HG03139 (cell line): Measurements from ENCODE around the gene ARFGEF2.
A peak's percentile ranks its signal among the peaks of the same experiment; 100 is the strongest.

Experiments
- ATAC-seq: cut with Tn5 transposase; IDR thresholded peaks from one replicate; pipeline ENCODE4 v1.9.1; 2021; ENCODE audit not compliant: unreplicated experiment

The ARFGEF2 gene

DNA sequence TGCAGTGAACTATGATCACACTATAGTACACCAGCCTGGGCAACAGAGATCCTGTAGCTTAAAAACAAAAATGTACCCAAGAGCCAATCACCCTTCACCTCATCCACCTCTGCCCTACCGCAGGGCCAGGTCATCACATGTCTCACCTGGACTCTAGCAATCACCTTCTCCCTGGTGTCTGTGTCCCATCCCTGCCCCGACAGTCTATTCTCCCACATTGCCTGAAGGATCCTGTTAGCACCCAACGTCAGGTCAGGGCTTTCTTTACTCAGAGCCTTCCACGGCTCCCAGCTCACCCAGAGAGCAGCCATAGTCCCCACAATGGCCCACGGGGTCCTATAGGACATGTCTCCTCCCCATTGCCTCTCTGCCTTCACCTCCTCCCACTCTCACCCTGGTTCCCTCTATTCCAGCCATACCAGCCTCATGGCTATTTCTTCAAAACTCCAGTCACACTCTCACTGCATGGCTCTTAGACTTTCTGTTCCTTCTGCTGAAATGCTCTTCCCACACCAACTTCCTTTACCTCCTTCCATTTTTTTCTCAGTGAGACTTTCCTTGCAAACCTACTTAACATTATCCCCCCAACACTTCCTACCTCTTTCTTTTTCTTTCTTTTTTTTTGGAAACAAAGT, 22.5 kb upstream of the ARFGEF2 start:
- no peak for ATAC-seq

DNA sequence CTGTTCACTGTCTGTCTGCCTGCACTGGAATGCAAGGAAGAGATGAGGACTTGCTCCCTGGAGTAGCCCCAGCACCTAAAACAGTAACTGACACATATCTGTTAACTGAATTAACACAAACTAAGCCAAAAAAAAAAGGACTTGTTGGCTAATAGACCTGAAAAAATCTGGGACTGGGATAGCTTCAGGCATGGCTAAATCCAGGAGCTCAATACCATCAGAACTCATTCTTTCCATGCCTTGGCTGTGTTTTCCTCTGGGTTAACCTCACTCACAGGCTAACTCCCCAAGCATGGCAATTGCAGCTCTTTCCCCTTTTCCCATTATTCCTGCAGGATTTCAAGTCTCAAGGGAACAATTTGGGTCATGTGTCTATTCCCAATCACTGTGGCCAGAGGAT, 21.6 kb upstream of the ARFGEF2 start:
- ATAC-seq, result no peak

DNA sequence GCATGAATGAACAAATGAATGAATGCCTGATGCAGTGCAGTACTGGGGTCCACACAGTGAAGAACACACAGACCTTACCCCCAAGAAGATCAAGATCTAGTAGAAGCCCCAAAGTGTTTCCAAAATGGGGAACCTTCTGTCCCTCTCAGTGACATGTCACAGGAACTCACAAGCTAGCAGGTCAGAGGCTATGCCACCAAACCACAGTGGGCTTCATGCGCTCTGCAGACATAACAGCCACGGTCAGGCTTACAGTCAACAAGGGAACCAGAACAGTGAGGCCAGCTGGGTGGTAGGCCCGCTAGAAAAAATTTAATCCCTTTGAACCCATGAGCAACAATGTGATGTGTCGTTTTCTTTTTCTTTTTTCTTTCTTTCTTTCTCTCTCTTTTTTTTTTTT, 20.2 kb upstream of the ARFGEF2 start:
- no peak for ATAC-seq

DNA sequence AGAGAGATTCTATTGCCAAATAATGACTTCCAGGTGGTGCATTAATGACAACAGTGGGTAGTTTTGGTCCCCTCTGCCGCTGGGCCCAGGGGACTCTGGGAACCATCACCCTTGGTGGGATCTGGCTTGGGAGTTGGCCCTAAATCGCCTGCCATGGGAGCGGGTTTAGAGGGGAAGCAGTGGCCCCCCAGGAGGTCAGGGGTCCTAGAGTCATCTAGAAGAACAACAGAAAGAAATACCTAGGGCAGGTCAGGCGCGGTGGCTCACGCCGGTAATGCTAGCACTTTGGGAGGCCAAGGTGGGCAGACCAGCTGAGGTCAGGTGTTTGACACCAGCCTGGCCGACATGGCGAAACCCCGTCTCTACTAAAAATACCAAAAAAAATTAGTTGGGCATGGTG, 17.8 kb upstream of the ARFGEF2 start:
- ATAC-seq, result no peak

DNA sequence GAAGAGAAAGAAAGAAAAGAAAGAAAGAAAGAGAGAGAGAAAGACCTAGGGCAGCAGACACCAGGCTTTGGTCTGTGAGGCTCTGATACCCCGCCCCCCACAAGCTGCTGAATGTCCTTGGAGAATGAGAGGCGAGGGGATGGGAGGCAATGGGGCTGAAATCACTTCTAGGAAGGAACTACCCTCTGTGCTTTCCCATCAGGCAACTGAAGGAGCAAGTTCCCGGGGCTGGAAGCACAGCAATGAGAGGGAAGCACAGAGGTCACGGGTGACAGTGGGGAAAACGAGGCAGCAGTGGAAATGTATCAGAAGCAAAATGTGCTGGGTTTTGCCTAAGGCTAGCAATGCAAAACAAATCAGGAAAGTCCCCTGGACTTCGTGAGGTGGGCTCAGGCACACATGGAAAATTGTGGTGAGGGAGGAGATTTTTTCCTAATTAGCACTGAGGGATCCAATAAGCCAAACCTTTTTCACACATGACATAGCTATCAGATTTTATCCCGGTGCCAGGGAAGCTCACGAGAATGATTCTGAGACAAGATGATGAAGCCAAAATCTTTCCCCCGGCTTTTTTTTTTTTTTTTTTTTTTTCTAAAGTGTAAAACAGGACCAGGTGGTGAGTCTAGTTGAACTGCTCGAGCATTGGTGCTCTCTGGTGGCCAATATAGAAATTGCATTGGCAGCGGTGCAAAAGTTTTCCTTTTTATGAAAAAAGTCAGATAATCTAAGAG, 16.8 kb upstream of the ARFGEF2 start:
- no peak for ATAC-seq

DNA sequence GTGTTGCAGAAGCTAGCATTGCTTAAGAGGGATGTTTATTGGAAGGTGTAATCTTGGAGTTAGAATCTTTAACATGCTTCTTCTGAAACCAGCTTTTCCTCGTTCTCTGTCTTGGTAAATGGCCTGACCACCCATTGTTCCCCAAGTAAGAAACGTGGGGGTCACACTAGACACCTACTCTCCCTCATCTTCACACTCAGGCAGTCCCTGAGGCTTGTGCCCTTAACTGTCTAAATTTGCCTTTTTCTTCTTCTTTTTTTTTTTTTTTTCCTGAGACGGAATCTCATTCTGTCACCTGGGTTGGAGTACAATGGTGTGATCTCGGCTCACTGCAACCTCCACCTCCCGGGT, 16.2 kb upstream of the ARFGEF2 start:
- ATAC-seq, result no peak

DNA sequence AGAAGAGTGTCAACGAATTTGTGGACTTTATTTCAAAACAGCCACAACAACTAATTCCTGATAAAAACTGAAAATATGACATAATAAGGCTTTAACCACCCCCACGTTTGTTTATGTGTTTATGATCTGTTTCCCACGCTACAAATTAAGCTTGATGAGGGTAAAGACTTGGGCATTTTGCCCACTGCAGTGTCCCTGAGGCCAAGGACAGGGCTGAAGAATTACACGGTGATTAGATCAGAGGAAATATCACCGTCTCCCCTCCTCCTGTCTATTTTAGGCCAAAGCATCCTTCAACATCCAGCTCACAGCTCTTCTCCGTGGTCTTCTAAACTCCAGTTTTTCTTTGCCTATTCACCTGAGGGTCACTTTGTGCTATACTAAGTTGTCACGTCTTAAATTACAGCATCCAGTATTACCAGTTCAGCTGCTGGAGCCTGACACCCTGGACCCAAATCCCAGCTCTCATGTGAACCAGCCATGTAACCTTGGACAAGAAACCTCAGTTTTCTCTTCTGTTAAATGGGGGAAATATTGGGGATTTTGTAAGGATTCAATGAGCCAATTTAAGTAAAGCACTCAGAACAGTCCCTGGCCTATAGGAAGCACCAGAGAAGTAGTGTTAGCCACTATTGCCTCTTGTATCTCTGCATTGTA, 15.2 kb upstream of the ARFGEF2 start:
- ATAC-seq, result no peak

DNA sequence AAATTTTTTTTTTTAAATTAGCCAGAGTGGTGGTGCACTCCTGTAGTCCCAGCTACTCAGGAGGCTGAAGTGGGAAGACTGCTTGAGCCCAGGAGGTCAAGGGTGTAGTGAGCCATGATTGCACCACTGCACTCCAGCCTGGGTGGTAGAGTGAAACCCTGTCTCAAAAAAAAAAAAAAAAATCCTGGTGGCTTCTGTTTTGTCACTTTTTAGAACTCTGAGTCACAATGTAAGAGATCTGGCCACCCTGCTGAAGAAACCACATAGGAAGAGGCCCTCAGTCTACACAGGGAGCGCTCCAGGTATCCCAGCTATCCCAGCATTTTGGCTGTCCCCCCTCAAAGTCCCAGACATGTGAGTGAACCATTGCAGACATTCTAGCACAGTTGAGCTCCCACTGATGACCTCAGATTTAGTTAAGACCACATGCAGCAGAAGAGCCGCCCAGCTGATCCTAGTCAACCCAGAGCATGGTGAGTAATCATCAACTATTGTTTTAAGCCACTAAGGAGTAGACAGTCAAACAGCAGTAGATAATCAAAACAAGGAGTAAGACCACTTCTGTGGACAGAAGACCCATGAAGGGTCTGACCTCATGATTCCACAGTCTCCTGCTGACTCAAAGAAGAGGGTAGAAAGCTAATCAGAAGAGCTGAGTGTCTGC, 12.7 kb upstream of the ARFGEF2 start:
- ATAC-seq, result no peak

DNA sequence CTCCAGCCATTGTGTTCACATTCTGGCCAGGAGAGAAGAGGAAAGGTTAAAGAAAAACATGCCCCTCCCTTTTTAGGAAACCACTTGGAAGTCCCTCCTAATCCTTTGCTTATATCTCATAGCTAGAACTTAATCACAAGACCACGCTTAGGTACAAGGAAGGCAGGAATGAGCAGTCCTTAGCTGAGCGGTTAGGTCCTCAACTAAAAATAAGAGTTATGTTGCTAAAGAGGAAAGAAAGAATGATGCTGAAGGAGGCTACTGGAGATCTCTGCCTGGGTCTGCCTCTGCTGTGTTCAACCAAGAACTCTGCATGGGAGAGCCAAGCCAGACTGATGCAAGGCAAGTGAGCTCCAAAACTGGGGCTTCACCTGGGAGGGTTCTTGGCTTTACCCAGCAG, 11.6 kb upstream of the ARFGEF2 start:
- no peak for ATAC-seq

DNA sequence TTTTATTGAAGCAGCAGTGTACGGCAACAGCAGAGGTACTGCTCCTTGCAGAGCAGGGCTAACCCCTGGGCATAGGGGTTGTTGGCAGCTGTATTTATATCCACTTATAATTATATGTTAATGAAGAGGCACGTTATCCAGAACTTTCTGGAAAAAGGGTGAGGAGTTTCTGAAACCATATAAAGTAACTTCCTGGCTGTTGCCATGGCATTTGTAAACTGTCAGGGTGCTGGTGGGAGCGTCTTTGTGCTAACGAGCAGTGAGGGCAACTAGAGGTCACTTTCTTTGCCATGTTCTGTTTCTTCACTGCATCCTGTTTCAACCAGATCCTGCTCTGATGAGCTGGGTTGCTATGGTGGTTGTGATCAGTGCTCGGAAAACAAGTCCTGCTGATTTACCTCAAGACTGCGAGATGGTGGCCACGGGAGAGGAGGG, 11.1 kb upstream of the ARFGEF2 start:
- no peak for ATAC-seq

DNA sequence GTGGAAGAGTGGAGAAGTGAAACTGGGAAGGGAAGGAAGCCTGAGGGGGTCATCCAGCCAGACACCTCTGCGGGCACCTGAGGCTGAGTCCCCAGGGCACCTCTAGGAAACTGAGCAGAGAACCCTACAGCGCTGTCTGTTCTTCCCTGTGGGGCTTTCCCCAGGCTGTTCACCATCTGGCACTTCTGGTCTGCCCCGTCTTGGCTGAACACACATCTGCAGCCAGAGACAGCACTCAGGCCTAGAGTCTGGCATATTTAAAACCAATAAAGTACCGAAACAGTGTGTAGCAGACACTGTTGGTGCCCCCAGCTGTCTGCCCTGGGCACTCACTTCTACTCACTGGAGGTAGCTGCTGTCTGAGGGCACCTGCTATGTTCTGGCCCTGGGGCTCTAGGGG, 9.4 kb upstream of the ARFGEF2 start:
- no peak for ATAC-seq

DNA sequence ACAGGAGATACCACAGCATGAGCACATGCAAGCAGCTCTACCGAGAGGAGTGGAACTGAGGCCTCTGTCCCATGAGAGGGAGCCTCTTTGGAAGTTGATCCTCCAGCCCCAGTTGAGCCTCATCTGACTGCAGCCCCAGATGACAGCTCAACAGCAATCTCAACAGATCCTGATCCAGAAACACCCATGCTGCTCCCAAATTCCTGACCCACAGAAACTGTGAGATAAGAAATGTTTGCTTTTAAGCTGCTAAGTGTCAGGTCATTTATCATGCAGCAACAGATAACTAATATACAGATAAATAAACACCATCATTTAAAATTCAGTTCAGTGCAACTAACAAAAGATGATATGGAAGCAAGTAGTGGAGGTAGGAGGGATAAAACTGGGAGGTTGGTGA, 4.8 kb upstream of the ARFGEF2 start:
- no peak for ATAC-seq

DNA sequence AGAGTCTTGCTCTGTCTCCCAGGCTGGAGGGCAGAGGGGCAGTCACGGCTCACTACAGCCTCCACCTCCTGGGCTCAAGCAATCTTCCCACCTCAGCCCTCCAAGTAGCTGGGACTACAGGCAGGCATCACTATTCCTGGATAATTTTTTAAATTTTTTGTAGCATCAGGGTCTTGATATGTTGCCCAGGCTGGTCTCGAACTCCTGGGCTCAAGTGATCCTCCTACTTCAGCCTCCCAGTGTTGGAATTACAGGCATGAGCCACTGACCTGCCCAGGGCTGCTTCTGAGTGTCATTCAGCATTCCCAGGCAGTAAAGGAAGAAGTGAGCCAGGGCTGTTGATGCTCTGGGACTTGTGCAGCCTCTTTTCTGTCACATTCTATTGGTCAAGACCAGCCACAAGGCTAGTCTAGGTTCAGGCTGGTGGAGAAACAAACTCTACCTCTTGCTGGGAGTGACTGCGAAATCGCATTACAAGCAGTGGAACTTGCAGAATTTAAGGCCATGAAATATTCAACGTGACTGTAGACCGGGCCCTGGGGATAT, 2.1 kb upstream of the ARFGEF2 start:
- no peak for ATAC-seq

DNA sequence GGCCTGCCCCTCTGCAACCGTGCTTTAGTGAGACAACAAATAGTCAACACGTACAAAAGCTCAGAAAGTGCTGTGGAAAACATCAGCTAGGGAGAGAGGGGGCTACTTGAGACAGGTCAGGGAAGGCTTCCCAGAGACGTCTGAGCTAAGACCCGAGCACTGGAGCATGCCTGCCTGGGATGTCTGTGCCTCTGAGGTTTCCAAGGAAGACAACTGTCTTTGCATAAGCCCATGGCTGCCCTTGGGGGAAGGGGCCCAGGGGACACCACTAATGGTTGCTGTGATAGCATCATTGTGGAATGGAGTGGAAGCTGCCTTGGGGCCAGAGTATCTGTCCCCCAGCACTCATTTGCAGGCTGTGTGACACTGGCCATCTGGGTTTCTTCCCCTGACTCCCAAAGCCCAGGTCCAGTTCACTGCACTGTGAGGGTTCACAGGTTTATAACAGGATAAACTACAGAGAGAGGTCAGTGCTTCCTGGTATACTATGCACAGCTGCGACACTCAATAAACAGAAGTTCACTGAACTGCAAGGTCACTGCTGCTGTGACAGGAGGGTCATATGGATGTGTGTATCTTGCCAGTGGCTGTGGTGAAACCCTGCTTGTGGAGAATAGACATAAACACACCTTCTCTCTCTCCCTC, 1.5 kb upstream of the ARFGEF2 start:
- ATAC-seq, result no peak

DNA sequence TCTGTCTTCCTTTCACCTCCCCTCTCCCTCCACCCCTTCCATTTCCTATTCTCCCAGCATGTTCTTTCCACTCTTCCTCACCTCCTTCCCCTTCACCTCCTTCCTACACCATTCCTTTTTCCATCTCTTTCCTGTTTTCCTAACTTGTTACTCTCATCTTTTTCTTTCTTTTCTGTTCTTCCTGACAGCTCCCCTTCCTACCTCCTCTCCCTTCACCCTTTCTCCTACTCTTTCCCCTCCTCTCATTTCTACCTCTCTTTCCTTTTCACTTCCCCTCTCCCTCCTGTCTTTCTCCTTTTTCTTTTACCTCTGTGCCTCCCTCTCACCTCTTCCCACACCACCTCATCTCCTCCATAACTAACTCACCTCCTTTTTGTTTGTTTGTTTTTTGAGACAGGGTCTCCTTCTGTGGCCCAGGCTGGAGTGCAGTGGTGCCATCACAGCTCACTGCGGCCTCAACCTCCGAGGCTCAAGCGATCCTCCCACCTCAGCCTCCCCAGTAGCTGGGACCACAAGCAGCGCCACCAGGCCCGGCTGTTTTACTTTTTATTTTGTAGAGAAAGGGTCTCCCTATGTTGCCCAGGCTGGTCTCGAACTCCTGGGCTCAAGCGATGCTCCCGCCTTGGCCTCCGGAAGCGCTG, 864 bp upstream of the ARFGEF2 start:
- ATAC-seq, result no peak

DNA sequence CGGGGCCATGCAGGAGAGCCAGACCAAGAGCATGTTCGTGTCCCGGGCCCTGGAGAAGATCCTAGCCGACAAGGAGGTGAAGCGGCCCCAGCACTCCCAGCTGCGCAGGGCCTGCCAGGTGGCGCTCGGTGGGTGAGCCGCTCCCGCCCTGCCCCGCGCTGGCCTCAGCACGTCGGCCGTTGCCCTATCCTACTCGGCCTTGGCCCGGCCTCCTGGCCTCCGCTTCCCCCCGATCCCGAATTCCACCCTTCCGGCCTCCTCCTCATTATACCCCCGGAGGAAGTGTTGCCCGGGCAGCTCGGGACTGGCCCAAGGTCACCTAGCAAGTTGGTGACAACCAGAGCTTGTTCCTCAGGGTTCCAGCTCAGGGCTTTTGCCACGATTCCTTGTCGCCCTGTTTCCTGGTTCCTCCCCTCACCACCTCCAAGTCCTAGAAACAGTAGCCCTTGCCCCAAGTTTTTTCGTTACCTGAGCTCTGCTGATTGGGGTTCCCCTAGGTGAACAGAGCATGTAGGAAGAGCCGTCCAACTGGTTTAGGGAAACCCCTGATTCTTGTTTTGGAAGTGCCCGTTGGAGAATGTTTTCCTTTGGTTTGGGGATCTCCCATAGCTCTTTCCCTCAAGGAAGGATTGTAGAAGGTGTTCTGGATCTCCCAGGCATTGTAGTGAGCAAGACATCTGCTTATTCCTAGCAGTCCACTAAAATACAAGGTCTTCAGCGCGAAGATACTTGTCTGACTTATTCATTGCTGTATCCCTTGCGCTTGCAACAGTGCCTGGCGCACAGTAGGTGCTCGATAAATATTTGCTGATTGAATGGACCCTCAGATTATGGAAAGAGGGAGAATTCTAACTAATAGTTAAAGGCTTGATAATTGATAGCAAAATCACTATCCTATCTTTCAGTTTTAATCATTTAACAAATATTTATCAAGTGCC, 641 bp downstream of the ARFGEF2 start:
- peak; percentile 25 for ATAC-seq

DNA sequence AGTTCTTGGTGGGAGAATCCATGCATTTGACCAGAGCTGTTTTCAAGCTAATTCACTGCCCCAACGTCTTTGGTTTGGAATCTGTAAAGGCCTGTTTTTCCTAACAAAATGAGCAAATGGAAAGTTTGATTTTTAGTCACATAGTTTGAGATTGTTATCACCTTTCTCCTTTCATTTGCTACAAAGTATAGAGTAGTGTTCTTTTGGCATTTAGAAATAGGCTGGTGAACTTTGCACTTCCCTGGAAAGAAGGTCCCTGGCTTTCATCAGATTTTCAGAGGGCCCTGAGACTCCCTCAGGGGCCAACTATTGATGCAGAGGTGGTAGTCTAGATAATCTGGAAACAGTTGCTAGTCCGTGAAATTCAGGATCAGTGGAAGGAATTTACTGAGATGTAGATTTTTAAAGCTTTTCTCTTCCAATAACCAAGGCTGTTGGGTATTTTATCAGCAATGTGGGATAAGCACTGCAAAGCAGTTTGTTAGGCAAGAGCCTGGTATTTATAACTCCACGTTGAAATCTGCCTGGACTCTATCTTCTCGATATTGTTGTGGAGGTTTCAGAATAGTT, 1.7 kb downstream of the ARFGEF2 start:
- ATAC-seq, result no peak

DNA sequence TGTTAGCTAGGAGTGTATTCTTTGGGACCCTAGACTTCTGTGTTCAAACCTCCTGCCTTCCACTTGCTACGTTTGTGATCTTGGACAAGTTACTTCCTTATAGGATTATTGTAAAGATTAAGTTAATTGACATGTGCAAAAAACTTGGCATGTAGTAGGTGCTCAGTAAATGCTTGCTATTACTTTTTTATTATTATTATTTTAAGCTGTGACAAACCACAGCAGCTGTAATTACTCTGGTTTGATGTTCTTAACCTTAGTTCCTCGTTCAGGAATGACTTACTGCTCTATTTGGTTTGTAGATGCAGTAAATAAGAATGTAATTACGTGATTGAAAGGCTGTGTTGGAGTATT, 3.2 kb downstream of the ARFGEF2 start:
- no peak for ATAC-seq

DNA sequence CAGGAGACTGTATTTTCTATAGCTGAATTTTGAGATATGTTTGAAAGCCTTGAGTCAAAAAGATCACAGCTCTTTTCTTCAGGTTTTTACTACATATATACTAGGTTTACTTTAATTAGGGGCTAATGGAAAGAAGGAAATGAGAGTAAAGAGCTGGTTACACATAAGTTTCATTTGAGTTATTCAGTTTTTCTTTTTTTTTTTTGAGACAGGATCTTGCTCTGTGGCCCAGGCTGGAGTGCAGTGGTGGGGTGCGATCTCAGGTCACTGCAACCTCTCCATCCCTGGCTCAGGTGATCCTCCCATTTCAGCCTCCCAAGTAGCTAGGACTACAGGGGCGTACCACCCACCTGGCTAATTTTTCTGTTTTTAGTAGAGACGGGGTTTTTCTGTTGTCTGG, 4.8 kb downstream of the ARFGEF2 start:
- ATAC-seq, result no peak
